Adipose tissue (tissue), 3 donors: ENCODE data around the gene CEP41. TPM values are rescaled to one million over a fixed set of nuclear protein-coding genes. Genes with fewer than 3 reads are reported as not detected.

ENCODE experiments used
- H3K27ac ChIP-seq: one replicate; pipeline ENCODE4 v1.5.1; 2013; ENCODE audit warnings: low read depth, low read length
- WGBS, 3 donors: extraction: QIAGEN DNeasy Blood & Tissue Kit; methylation state at CpG; one replicate each; pipeline ENCODE4 v1.1.7; 2013; 5-methylcytosine and 5-hydroxymethylcytosine counted together
- polyA plus RNA-seq, 3 donors: library from polyadenylated mRNA; stranded (reverse); fragments of 200-250 nt; gene quantifications; one replicate each; pipeline ENCODE4 v1.2.3, GENCODE V29; 2013
- donor health status: healthy with polysubstance abuse.
- donor health status: Bipolar disorder and iron deficiency.
- donor health status: healthy.

The CEP41 gene
- polyA plus RNA-seq, 3 donors: 4.0 to 6.2 (median 5.6) TPM

- H3K27ac ChIP-seq: no peak overlapping the region
- WGBS, 3 donors: 40 to 53% (median 42%) methylated on average over 1 of the region's 1 CpG
Measured at GRCh38 chr7:130430115-130430514, 10.7 kb downstream of the CEP41 start.

- 88 to 90% (median 89%) methylated on average over 4 of the region's 4 CpGs for WGBS, 3 donors
- no peak overlapping the region for H3K27ac ChIP-seq
Measured at GRCh38 chr7:130429019-130429418, 11.8 kb downstream of the CEP41 start.

- H3K27ac ChIP-seq: no peak overlapping the region
- 49 to 78% (median 56%) methylated on average over 4 of the region's 4 CpGs for WGBS, 3 donors
Measured at GRCh38 chr7:130426564-130426963, 14.3 kb downstream of the CEP41 start.

- WGBS, 3 donors: 75 to 88% (median 86%) methylated on average over 4 of the region's 4 CpGs
- H3K27ac ChIP-seq: no peak overlapping the region
Measured at GRCh38 chr7:130425796-130426195, 15.0 kb downstream of the CEP41 start.

- 93 to 97% (median 95%) methylated on average over 3 of the region's 3 CpGs for whole genome bisulfite sequencing, 3 donors
- no peak overlapping the region for H3K27ac ChIP-seq
Measured at GRCh38 chr7:130423501-130424037, 17.2 kb downstream of the CEP41 start.

GRCh38 chr7:130421684-130422083, 19.1 kb downstream of the CEP41 start:
- 50 to 59% (median 54%) methylated on average over 2 of the region's 2 CpGs for WGBS, 3 donors
- H3K27ac ChIP-seq: no peak overlapping the region

- 63 to 81% (median 80%) methylated on average over 4 of the region's 4 CpGs for WGBS, 3 donors
- H3K27ac ChIP-seq: no peak overlapping the region
Measured at GRCh38 chr7:130420943-130421578, 19.8 kb downstream of the CEP41 start.

- WGBS, 3 donors: 67 to 74% (median 68%) methylated on average over 5 of the region's 5 CpGs
- no peak overlapping the region for H3K27ac ChIP-seq
Measured at GRCh38 chr7:130419658-130420057, 21.2 kb downstream of the CEP41 start.

DNA sequence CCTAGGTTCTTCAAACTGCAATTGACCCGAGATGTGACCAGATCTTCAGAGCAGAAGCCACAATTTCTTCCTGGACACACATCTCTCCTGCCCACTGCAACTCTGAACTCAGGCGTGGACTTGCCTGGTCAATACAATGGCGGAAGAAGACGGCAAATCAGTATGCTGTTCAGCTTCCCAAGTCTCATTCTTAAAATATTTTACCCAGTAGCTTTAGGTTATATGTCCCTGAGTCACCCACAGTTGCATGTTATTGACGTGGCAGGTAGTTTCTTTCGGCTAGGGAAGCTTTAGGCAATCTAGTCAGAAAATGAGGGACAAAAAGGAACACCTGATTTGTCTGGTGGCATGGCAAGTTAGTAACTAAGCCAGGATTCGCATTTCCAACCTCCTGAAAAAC, 22.5 kb downstream of the CEP41 start:
- 94 to 97% (median 97%) methylated on average over 7 of the region's 7 CpGs for WGBS, 3 donors

GRCh38 chr7:130417213-130417612, 23.6 kb downstream of the CEP41 start:
- no peak overlapping the region for H3K27ac ChIP-seq
- 42 to 69% (median 54%) methylated on average over 5 of the region's 5 CpGs for WGBS, 3 donors

More for the DNA sequence above, 22.5 kb downstream of the CEP41 start:
- no peak overlapping the region for H3K27ac ChIP-seq

DNA sequence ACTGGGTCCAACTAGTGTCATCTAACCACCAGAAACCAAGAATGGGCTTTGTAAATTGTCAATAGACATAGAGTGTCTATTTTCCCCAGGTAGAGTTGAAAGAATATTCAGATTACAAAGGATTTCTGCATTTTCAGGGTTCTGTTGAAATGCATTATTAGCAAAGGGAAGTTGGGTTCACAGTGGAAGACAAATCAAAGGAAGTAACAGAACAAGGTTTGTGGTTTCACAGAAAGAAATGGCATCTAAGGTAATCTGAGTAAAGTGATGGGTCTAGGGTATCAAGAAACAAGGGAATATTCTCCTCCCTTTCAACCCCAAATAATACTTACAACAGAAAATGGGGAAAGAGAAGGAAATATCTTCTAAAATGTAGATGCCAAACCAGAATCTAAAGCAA, 25.8 kb downstream of the CEP41 start:
- no peak overlapping the region for H3K27ac ChIP-seq

- 96 to 99% (median 98%) methylated on average over 4 of the region's 4 CpGs for WGBS, 3 donors
- H3K27ac ChIP-seq: no peak overlapping the region
Measured at GRCh38 chr7:130413201-130413600, 27.6 kb downstream of the CEP41 start.

GRCh38 chr7:130410868-130411541, 29.8 kb downstream of the CEP41 start:
- 74 to 80% (median 77%) methylated on average over 4 of the region's 4 CpGs for WGBS, 3 donors
- no peak overlapping the region for H3K27ac ChIP-seq

- WGBS, 3 donors: 73 to 97% (median 79%) methylated on average over 4 of the region's 4 CpGs
Measured at GRCh38 chr7:130409712-130410072, 31.1 kb downstream of the CEP41 start.

GRCh38 chr7:130409067-130409711, 31.6 kb downstream of the CEP41 start:
- 68 to 74% (median 70%) methylated on average over 3 of the region's 3 CpGs for WGBS, 3 donors
- H3K27ac ChIP-seq: no peak overlapping the region

More at GRCh38 chr7:130409712-130410072, 31.1 kb downstream of the CEP41 start:
- H3K27ac ChIP-seq: no peak overlapping the region

DNA sequence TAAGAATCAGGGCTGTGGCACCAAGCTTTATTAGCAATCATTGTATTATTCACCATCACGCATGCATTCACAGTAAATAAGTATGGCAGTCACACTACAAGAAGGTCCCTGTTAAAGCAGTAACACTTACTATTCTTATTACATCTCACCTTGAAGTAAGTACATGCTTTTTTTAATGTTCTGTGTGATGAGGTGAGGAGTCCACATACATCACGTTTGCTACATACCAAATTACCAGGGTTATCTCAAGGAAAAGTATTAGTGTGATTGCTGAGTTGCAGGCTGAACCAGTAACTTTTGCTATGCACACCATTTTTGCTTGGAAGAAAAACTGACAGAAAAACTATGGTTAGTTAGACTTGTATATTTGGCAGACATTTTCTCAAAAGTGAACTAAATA, 35.8 kb downstream of the CEP41 start:
- no peak overlapping the region for H3K27ac ChIP-seq
- WGBS, 3 donors: 86 to 91% (median 87%) methylated on average over 2 of the region's 2 CpGs

GRCh38 chr7:130401578-130401977, 39.2 kb downstream of the CEP41 start:
- no peak overlapping the region for H3K27ac ChIP-seq
- WGBS, 3 donors: 53 to 77% (median 65%) methylated on average over 3 of the region's 3 CpGs

DNA sequence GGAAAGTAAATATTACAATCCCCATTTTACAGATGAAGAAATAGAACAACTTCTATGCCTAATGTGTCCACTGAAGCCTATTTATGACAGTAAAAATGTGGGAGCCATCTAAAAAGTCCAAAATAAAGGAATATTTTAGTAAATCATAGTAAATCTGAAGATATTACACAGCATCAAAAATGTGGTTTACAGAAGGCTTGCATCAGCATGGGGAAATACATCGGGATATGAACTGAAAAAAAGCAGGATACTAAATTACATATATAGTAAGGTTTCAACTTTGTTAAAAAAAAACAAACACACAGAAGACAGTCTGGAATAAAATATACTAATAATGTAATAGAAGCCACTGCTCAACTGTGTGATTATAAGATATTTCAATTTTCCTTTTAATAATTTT, 39.7 kb downstream of the CEP41 start:
- H3K27ac ChIP-seq: no peak overlapping the region
- WGBS, 3 donors: 56 to 89% (median 59%) methylated on average over 1 of the region's 1 CpG

- H3K27ac ChIP-seq: no peak overlapping the region
- 53 to 72% (median 61%) methylated on average over 4 of the region's 4 CpGs for WGBS, 3 donors
Measured at GRCh38 chr7:130400120-130400572, 40.7 kb downstream of the CEP41 start.
